Stimulated activated CD8-positive, alpha-beta memory T cell treated with anti-CD3 and anti-CD28 coated beads, Interleukin-2, amount 100 ng/mL, for 1 hour (primary cell): ENCODE results near the gene ESRRA.
"Not testable (repeated sequence)": the region's sequence is repeated elsewhere in the genome, so short reads cannot be mapped to it uniquely, and the experiment has no call there.

ENCODE experiments used
- DNase-seq, 2 donors: peaks; one replicate each; pipeline ENCODE4 v3.0.0-alpha.2; 2020; ENCODE audit warnings: low read depth in 2 of 2

ESRRA gene

DNA sequence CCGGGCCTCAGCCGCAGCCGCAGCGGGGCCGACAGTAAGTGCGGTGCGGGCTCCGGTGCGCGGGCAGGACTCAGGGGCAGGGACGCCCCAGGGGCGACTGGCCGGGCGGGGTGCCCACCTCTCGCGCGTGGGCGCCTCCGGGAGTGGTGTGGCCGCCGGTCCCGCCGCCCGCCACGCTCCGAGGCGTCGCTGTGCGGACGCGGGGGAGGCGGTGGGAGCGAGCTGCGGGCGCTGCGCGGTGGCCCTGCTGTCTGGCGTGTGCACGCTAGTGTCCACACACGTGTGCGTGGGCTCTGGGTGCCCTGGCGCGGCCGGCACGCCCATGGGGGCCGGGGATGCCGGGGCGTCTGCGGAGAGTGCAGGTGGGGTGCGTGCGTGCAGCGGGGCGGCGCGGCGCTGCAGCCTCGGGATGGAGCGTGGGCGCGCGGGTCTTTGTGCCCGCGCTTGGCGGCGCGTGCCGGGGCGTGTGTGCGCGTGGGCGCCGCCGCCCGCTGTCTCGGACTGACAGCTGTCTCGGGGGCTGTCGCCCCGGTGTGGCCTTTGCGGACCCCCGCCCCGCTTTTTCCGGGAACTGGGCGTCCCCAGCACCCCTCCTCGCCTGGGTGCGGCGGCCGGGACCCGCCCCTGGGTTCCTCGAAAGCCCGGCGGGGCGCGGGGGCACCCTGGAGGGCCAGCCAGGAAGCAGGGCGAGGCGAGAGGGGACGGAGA is 13.4 kb upstream of the ESRRA start:
- DNase-seq = no peak

DNA sequence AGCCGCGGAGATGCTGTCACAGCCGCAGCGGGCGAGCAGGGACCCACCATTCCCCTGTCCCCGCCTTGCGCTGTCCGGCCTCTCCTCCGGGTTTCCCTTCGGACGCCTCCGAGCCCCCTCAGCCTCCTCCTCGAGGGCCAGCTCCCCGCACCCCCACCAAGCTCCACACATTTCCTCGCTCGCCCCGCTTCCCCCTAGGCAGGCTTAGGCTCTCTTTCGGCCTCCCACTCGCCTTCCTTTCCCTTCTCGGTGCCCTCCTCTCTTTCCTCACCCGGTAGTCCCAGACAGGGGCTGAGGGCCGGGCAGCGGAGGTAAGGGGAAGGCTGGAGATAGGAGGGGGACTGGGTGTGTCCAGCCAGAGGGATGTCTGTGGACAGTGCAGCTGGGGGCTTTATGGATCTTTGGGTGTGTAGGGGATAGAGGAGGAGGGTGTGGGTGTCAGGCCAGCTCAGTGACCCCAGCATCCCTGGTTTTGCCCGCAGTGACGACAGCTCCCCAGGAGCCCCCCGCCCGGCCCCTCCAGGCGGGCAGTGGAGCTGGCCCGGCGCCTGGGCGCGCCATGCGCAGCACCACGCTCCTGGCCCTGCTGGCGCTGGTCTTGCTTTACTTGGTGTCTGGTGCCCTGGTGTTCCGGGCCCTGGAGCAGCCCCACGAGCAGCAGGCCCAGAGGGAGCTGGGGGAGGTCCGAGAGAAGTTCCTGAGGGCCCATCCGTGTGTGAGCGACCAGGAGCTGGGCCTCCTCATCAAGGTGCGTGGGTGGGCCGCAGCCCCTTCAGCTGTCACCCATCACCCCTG is 12.7 kb upstream of the ESRRA start:
- no peak for DNase-seq

- DNase-seq = no peak
Observed at GRCh38 chr11:64294774-64295173, 10.6 kb upstream of the ESRRA start.

DNA sequence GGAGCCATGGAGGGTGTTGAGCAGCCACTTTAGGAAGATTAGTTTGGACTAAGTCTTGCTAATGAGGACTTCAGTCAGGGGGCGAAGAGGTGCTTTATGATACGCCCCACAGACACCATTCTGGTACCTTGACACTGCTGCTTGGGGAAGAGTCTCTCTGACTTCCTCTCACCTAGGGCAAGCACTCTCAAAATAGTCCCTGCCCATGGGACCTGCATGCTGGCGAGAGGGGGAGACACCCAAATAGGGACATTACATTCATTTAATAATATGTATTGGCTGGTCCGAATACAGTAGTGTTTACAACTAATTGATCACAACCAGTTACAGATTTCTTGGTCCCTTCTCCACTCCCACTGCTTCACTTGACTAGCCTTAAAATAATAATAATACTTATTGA is 9.6 kb upstream of the ESRRA start:
- DNase-seq = no peak

- DNase-seq = no peak
Observed at GRCh38 chr11:64296236-64296635, 9.1 kb upstream of the ESRRA start.

DNA sequence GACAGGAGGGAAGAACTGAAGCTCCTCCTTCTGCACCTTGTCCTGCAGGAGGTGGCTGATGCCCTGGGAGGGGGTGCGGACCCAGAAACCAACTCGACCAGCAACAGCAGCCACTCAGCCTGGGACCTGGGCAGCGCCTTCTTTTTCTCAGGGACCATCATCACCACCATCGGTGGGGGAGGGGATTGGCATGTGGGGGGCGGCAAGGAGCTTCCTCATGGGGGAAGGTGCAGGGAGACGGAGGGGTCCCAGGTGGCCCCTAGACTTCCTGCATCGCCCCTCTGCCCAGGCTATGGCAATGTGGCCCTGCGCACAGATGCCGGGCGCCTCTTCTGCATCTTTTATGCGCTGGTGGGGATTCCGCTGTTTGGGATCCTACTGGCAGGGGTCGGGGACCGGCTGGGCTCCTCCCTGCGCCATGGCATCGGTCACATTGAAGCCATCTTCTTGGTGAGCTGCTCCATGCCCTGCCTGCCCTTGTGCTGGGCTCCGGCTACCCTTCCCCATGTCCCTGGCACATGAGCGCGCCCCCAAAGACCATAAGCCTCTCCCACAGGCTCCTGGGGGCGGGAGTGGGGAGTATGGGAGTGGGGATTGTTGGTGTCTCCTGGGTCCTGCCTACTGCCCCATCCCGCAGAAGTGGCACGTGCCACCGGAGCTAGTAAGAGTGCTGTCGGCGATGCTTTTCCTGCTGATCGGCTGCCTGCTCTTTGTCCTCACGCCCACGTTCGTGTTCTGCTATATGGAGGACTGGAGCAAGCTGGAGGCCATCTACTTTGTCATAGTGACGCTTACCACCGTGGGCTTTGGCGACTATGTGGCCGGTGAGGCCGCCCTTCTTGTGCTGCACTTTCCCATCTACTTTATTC is 8.3 kb upstream of the ESRRA start:
- no peak for DNase-seq

DNA sequence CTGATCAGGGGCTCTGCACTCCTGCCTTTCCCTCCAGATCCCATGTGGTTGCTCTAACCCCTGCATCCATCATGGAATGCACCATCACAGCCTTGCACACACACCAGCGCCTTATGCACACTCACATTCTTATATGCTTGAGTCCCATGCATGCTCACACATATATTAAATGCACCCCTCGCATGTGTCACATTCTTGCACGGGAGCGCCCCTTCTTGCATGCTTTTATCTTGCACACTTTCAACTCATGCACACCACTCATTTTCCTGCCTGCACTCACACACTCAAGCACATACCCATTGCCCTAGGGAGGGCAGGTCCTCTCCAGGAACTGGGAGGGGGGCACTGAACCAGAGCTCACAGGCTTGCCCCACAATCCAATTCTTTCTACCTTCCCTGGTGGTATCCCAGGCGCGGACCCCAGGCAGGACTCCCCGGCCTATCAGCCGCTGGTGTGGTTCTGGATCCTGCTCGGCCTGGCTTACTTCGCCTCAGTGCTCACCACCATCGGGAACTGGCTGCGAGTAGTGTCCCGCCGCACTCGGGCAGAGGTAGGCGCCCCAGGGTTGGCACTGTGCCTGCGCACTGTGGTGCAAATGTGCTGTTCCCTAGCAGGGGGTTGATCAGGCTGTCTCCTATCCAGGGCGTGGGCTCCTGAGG is 7.5 kb upstream of the ESRRA start:
- no peak for DNase-seq

- DNase-seq = no peak
Observed at GRCh38 chr11:64298966-64299846, 6.1 kb upstream of the ESRRA start.

GRCh38 chr11:64299847-64300648 is 5.3 kb upstream of the ESRRA start, which contains the start of gene CATSPERZ:
TSS of gene CATSPERZ (plus strand) at chr11:64300358. CDS start at chr11:64300411, 53 bp downstream.
- no peak for DNase-seq

GRCh38 chr11:64303109-64304031 is 2.0 kb upstream of the ESRRA start:
- DNase-seq = no peak

DNA sequence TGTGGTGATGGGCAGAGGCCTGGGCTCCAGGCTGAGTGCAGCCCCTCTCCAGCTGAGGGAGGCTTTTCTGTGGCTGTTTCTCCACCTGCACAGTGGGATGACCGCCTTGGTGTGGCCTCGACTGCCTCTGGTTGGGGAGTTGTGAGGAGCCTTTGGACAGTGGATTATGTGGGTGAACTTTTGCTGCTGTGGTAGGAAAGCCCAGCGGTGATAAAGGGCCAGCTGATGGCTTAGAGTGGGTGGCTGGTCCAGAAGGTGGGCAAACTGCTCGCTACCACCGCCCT is 1.4 kb upstream of the ESRRA start:
- DNase-seq = no peak

DNA sequence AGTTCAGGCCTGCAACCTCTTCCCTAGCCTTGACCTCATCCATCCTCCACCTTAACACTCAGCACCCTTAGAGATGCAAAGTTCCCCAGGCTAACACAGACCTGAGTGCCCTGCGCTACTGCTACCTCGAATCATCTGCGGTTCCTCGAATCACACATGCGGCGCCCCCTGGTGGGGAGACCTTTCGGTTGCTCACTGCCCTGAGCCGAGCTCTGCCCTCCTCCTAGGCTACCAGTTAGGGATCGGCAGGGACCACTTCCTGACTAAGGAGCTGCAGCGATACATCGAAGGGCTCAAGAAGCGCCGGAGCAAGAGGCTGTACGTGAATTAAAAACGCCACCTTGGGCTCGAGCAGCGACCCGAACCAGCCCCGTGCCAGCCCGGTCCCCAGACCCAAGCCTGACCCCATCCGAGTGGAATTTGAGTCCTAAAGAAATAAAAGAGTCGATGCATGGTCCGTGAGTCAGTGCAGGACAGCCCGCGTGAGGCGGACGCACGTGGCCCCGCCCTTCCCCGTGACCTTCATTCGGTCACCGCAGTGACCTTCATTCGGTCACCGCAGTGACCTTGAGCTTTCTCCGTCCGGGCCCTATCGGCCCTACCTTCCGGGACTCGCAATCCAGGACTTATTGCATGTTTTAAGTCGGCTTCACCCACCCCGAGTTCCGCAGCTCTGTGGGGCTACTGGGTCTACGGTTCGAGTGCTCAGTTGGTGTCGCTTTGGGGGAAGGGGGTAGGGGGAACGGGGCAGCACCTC is 830 bp upstream of the ESRRA start:
- peak; percentile 88 to 92 for DNase-seq

GRCh38 chr11:64305691-64306562 is 603 bp downstream of the ESRRA start:
- peak; percentile 40 to 49 for DNase-seq

GRCh38 chr11:64306563-64306875 is 1.2 kb downstream of the ESRRA start:
- no peak for DNase-seq

GRCh38 chr11:64306876-64307622 is 1.7 kb downstream of the ESRRA start:
- DNase-seq = no peak

GRCh38 chr11:64307795-64308194 is 2.5 kb downstream of the ESRRA start:
- DNase-seq = not testable (repeated sequence)

GRCh38 chr11:64312947-64313346 is 7.6 kb downstream of the ESRRA start:
- no peak for DNase-seq
